HG02970 (cell line): Measurements from ENCODE around the gene CGAS.
"Not testable (repeated sequence)": the region's sequence is repeated elsewhere in the genome, so short reads cannot be mapped to it uniquely, and the experiment has no call there.

ENCODE experiments used
- ATAC-seq: cut with Tn5 transposase; IDR thresholded peaks from one replicate; pipeline ENCODE4 v1.9.1; 2021; ENCODE audit warnings: mild to moderate bottlenecking, moderate library complexity, moderate number of reproducible peaks; ENCODE audit not compliant: unreplicated experiment, low FRiP score

Gene CGAS

DNA sequence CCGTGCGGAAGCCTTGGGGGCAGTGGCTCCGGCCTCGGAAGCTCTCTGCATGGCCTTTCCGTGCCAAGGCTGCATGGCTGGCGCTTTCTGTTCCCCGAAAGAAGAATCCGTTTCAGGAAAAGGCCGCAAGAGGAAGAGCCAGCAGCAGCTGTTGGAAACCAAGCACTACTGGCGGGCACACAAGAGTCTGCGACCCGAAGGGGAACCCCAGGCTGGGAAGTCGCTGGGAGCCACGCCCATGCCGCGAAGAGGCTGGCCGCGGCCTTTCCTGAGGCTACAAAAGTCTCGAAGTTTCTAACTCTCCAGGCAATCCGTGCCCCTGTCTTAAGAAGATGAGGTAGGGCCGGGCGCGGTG is at the start of gene CGAS:
TSS of gene CGAS (minus strand) at position 191 of the 355 bp plus-strand sequence. CDS start at position 75, 116 bp downstream.
- ATAC-seq, result peak; percentile 60

DNA sequence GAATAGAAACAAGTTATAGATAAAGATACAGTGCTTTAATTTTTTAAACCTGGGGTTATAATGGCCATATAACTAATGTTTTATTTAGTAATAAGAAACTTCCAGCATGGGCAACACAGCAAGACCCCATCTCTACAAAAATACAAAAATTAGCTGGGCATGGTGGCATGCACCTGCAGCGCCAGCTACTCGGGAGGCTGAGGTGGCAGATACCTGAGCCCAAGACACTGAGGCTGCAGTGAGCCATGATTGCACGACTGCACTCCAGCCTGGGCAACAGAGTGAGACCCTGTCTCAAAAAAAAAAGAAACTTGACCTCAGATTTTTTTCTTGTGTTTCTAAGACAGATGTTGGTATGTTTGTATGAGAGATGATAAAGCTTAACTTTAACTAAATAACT is 45.8 kb upstream of the CGAS start:
- no peak for ATAC-seq

DNA sequence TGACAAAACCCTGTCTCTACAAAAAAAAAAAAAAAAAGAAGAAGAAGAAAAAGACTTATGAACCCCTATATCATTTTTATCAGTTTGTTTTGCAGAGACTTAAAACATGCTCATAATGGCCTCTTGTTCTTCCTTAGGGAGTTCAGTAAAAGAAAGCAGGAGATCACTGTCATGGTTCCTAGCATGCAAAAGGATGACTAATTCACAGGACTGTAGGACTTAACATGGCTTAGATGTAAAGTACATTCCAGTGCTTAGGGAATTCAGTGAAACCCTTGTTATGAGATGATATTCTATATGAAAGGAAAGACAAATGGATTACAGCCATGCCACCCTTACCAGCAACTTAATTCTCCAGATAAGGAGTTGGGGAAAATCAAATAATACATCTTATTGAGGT is 39.3 kb upstream of the CGAS start:
- ATAC-seq, result no peak

DNA sequence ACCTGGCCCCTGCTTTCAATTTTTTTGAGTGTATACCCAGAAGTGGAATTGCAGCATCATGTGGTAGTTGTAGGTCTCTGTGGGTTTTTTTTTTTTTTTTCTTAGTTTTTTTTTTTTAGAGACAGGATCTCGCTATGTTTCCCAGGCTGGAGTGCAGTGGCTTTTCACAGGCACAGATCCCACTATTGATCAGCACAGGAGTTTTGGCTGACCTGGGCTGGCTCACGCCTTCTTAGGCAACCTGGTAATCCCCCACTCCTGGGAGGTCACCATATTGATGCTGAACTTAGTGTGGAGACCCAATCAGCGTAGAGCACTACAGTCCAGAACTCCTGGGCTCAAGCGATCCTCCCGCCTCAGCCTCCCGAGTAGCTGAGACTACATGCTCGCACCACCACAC is 35.4 kb upstream of the CGAS start:
- ATAC-seq, result no peak

DNA sequence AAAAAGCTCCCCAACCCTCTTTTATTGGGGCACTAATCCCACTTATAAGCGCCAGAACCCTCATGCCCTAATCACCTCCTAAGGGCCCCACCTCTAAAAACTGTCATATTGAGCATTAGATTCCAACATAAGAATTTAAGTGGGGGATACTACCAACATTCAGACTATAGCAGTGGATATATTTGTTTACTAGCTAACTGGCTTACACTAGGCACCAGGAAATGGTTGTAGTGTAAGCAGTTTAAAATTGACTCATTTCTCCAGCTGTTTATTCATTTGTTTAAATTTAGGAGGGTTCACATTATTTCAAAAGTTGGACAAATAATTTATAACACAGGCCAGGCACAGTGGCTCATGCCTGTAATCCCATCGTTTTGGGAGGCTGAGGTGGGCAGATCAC is 32.3 kb upstream of the CGAS start:
- ATAC-seq, result no peak

DNA sequence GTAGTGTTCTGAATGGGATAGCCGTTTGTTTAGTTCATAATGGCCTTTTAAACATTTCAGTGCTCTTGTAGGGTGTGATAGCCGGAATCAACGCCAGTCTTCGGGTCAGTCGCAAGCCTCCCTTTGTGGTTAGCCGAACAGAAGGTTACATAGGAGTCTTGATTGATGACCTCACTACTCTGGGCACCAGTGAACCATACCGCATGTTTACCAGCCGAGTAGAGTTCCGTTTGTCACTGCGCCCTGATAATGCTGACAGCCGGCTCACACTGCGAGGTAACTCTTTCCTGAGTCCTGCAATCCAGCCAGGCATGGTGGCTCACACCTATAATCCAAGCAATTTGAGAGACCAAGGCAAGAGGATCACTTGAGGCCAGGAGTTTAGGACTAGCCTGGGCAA is 29.9 kb upstream of the CGAS start:
- no peak for ATAC-seq

DNA sequence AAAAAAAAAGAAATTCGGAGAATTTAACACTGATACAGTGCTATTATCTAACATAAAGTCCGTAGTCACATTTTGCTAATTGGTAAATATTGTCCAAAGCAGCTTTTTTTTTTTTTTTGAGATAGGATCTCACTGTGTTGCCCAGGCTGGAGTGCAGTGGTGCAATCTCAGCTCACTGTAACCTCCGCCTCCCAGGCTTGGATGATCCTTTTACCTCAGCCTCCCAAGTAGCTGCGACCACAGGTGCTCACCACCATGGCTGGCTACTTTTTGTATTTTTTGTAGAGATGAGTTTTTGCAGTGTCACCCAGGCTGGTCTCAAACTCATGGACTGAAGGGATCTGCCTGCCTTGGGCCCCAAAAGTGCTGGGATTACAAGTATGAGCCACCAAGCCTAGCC is 25.3 kb upstream of the CGAS start:
- no peak for ATAC-seq

DNA sequence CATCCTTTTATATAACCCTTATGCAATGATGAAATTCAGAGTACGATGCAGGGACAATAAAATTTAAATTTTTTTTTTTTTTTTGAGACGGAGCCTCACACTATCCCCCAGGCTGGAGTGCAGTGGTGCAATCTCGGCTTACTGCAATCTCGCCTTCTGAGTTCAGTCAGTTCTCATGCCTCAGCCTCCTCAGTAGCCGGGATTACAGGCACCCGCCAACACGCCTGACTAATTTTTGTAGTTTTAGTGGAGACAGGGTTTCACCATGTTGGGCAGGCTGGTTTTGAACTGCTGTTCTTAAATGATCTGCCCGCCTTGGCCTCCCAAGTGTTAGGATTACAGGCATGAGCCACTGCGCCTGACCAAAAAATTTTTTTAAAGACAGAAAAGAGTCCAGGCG is 24.6 kb upstream of the CGAS start:
- ATAC-seq, result no peak

DNA sequence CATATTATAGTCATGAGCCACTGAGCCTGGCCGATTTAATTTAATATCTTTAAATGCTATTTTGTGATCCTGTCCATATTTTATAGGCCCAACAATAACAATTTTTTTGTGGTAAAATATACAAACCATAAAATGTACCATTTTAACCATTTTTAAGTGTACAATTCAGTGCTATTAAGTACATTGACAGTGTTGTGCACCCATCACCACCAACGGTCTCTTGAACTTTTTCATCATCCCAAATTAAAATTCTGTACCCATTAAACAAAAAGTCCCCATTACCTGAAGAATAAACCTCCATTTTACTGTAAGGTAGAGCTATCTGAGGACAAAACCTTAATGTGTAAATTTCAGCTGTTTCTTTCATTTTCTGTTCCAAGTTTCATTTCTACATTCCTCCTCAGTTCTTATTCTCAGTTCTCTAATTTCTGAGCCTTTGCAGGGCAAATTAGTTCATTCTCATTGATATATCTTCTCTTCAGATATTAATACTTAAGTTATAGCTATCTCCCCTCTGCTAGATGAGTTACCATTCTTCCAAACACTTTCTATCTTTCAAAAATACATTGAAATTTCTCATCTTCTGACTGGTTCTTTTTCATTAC is 19.7 kb upstream of the CGAS start:
- peak; percentile 82 for ATAC-seq

DNA sequence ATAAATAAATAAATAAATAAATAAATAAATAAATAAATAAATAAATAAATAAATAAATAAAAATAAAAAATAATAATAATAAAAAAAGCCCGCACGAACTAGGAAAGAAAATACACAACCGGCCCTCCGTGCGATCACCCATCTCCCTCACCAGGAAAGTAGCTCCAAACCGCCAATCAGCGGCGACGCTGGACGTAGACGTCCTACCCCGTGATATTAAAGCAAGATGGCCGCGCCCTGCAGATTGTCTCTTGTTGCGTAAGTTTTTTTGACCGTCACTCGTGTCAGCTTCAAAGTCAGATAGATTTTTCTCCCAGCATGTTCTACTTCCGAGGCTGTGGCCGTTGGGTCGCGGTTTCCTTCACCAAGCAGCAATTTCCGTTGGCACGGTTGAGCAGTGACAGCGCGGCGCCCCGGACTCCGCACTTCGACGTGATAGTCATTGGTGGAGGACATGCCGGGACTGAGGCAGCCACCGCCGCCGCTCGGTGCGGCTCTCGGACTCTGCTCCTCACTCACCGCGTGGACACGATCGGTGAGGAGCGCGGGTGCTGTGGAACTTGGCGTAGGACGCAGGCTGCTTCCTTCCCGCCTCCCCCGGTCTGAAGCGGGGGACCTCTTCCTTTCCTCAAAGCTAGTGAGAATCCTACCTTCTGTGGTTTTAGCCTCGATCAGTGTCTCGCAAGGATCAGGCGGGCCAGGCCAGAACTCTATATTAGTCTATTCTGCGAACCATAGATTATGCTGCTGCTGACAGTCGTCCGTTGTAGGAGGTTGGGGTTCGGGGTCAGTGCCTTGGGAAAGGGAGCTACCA is 9.6 kb upstream of the CGAS start, which contains the start of gene MTO1:
TSS of gene MTO1 (plus strand) at position 201 of the 814 bp plus-strand sequence. CDS start at position 319, 118 bp downstream.
- peak; percentile 92 for ATAC-seq

DNA sequence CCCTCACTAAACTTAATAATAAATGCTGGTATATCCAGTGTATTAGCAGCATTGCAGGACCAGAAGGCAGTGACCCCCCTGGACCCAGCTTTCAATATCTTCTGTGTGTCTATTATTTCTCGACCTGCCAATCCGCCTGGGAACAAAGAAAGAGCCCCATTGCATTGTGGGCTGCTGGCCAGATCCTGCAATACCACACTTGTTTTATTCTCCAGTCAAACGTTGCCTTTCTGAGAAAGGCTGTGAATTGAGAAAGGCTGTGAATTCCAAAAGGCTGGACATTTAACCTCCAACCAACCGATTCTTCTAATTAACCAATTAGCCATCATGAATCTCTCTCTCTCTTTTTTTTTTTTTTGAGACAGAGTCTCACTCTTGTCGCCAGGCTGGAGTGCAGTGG is 8.0 kb upstream of the CGAS start:
- no peak for ATAC-seq

DNA sequence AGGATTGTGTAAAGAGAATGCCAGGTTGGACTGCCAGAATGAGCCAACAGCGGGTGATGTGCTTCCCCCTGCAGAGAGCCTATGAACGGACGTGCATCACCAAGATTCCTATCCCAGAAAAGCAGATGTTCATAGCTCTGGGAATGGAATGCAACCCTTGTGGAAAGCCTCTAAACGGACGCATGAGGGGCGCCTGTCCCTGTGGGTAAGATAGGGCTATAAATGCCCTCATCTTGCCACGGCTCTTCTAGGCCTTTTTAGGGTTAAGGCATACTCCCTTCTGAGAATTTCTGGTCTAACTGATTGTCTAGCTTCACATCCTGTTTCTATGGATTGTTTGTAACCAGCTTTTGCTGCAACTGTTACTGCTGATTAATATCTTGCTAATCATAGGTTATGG is 7.4 kb upstream of the CGAS start:
- ATAC-seq, result not testable (repeated sequence)

DNA sequence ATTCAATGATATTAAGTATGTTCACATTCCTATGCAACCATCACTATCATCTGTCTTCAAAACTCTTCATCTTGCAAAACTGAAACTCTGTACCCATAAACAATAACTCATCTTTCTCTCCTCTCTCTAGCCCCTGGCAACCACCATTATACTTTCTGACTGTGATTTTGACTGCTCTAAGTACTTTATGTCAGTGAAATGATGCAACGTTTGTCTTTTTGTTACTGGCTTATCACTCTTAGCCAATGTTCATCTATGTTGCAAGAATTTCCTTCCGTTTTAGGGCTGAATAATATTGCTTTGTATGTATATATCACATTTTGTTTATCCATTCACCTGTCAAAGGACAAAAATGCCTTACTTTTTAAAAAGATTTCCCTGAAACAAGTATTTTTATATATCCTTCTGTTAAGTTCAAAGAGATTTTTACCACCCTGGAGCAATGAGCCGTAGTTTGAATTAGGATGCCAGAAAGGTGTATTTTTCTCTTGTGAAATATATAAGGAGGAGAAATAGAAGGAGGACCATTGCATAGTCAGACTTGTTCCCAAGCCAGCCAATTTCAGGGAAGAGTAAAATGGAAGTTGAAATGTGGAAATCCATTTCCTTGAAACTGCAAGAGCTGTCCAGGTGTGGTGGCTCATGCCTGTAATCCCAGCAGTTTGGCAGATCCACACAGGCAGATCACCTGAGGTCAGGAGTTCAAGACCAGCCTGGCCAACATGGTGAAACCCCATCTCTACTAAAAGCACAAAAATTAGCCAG is 4.0 kb upstream of the CGAS start:
- no peak for ATAC-seq

DNA sequence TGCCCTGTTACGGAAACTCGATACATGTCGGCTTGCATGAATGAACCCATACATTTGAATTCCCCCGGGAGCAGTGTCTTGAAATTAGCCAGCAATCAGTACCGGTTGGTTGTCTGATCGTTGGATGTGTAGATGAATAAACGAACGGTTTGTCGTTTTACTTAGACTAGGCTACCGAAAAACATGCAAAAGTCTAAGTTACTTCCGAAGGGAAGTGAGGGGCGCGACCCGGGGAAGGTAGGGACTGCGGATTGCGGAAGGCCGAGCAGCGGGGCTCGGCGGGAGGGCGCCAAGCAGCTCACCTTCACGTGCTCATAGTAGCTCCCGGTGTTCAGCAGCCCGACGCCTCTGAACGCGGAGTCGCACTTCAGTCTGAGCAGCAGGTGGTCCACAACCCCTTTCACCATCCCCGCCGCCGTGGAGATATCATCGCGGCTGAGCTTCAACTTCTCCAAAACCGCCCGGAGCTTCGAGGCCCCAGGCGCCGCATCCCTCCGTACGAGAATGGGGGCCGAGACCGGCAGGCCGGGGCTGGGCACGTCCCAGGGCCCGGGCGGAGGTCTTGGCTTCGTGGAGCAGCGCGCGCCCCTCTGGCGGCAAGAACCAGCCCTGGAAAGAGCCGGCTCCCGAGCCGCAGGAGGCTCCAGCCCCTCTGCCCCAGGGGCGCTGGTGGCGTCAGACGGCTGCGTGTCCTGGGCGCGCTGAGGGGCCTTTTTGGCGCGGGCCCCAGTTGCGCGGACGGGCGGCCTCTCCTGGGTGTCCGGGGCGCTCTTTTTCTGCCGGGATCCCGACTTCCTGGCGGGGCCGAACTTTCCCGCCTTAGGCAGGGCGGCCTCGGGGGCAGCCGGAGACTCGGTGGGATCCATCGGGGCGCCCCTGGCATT is 632 bp downstream of the CGAS start:
- ATAC-seq, result peak; percentile 51

DNA sequence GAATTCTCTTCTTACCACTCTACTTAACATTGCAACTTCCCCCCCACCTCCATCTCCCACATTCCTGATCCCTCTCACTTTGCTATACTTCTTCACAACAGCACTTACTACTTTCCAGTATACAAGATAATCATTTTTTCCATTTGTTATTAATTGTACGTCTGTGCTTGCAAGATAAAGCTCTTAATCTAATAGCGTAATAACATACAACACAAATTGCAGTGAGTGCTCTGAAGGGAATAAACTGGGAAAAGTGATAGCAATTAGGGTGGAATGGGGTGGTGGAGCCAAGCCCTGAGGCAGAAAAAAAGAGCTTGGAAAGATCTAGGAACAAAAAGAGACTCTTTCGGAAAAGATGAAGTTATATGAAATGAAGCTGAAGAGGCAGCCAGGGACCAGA is 8.5 kb downstream of the CGAS start:
- ATAC-seq, result no peak

DNA sequence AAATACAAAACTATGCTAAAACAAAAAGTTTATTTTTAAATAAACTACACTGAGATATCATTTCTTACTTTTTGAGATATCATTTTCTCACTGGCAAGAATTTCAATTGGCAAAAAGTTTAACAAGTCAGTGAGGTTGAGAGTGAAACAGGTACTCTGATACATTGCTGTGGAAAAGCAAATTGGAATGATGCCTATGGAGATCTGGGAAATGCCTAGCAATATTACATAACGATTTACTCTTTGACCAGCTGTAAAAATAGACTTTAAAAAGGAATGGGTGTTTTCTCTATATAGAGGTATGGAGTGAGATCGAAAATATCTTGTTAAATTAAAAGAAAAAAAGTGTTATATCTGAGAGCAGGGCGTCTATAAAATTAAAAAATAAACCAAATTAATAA is 16.9 kb downstream of the CGAS start:
- ATAC-seq, result no peak

DNA sequence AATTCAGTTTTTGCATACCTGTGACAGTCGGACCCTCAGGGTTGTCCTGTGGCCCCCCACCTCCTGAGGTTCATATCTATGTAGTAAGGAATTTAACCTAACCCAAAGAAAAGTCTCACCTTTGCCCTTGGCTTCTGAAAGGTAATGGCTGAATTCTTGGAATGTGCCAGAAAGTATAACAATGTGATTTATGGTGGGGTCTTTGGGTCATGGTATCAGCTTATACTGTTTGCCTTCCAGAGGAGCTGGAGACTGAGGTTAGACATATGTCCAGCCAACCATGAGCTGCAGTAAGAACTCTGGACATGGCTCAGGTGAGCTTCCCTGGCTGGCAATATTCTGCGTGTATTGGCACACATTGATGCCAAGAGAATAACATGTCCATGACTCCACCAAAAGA is 30.6 kb downstream of the CGAS start:
- ATAC-seq, result no peak

DNA sequence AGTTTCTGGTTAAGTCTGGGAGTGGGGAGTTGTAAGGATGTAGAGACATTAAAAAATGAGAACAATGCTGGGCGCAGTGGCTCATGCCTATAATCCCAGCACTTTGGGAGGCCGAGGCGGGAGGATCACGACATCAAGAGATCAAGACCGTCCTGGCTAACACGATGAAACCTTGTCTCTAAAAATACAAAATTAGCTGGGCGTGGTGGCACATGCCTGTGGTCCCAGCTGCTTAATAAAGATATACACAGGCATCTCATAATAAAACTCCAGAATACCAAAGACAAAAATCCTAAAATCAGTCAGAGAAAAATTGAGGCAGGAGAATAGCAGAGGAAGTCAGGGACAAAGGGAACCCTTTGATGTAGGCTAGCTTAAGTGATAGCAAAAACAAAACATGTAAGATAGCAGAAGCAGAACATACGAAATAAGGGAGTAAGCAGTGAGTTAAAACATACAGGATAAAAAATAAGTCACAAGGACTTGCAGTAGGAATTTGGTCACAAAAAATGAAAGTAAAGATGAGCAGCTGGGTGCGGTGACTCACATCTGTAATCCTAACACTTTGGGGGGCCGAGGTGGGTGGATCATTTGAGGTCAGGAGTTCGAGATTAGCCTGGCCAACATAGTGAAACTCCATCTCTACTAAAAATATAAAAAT is 33.9 kb downstream of the CGAS start:
- ATAC-seq, result no peak

DNA sequence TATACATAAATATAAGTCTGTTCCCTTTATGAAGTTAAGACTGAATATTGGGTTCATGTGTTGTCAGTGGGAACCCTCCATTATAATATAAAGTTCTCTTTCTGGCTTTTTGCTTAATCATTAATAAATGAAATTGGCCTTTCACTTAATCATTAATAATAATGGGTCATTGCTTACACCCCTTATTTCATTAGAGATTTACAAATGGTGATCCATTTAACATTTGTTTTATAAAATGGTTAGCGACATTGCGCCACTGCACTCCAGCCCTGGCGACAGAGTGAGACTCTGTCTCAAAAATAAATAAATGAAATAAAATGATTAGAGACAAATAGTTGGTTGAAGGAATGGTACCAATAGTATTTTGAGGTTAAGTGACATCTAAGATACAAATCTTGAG is 39.0 kb downstream of the CGAS start:
- no peak for ATAC-seq

DNA sequence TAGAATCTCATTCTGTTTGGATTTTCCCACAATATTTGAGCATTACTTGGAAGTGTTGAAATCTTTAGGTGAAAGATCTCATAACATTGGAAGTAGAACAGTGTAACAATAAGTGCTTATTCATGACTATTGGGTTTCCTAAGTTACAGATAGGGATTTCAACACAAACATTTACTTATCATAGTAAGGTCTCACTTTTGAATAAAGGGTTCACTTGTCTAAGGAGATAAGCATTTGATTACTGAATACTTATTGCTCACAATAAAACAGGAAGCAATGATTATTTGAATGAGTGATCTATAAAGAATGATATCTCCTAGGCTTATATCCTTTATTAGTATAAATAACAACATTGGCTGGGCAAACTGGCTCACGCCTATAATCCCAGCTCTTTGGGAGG is 42.7 kb downstream of the CGAS start:
- ATAC-seq, result no peak
